Glutamatergic neuron (in vitro differentiated cells): Measurements from ENCODE around the gene KMT2E. TPM values are rescaled to one million over a fixed set of nuclear protein-coding genes. Genes with fewer than 3 reads are reported as not detected.
"Not testable (repeated sequence)": the region's sequence is repeated elsewhere in the genome, so short reads cannot be mapped to it uniquely, and the experiment has no call there.

Experiments used
- DNase-seq: peaks from one replicate; pipeline ENCODE4 v3.0.0; 2022
- H3K27ac Mint-ChIP-seq: one replicate; pipeline ENCODE4 v1.8.0; 2020; ENCODE audit warnings: mild to moderate bottlenecking, mixed read lengths, inconsistent platforms; ENCODE audit not compliant: unreplicated experiment
- H3K27me3 Mint-ChIP-seq: one replicate; pipeline ENCODE4 v1.8.0; 2020; ENCODE audit warnings: mild to moderate bottlenecking, moderate library complexity, mixed read lengths, inconsistent platforms; ENCODE audit not compliant: unreplicated experiment
- H3K36me3 Mint-ChIP-seq: one replicate; pipeline ENCODE4 v1.8.0; 2020; ENCODE audit warnings: mild to moderate bottlenecking, mixed read lengths, inconsistent platforms; ENCODE audit not compliant: unreplicated experiment
- H3K4me1 Mint-ChIP-seq: one replicate; pipeline ENCODE4 v1.8.0; 2020; ENCODE audit warnings: mild to moderate bottlenecking, low read depth, mixed read lengths, inconsistent platforms; ENCODE audit not compliant: unreplicated experiment
- H3K4me3 Mint-ChIP-seq: one replicate; pipeline ENCODE4 v1.8.0; 2020; ENCODE audit warnings: mild to moderate bottlenecking, mixed read lengths, inconsistent platforms; ENCODE audit not compliant: unreplicated experiment
- H3K9me3 Mint-ChIP-seq: one replicate; pipeline ENCODE4 v1.8.0; 2020; ENCODE audit warnings: mild to moderate bottlenecking, moderate library complexity, mixed read lengths, inconsistent platforms; ENCODE audit not compliant: unreplicated experiment
- CTCF ChIP-seq: fragments of 200-600 bp; sonication (generic); IDR thresholded peaks from one replicate; pipeline ENCODE4 v1.5.0; 2021; ENCODE audit not compliant: partially characterized antibody, unreplicated experiment
- total RNA-seq: library from RNA; stranded (reverse); fragmentation: NEBNext Ultra II Directional; extraction: Animal tissue kit (Norgen Biotek cat#: 25700); gene quantifications from one replicate; pipeline ENCODE4 v1.2.1, GENCODE V29; 2021; ENCODE audit not compliant: unreplicated experiment

The KMT2E gene
- total RNA-seq, 1 donor from 2014 or later: 126 TPM

DNA sequence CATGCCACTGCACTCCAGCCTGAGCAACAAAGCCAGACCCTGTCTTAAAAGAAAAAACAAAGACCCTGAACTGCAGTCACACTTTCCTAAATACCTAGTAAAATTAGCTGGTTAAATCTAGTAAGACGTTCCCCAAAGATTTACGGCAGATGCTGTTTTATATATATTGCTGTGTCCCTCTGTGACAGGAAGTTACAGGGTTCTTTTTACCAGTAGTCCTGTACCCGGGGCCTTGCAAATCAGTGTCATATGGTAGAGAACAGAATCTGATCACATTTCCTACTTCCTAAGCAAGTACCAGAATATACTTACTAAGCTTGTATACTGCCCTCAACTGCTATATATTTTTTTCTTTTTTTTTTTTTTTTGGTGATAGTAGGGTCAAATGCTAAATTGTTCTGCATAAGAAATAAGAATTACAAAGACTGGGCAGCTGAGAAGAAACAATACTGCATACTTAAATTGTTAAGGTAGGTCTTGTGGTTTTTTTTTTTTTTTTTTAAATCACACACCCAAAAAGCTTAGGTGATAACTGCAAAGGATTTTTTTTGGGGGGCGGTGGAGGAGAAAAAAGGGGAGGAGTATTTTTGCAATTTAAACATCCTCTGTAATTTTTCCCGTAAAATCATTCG lies 27.3 kb upstream of the KMT2E start:
- TF ChIP-seq CTCF: no peak
- Mint-ChIP-seq H3K27ac (peak overlapping the region; percentile 85), H3K27me3 (peaks cover 2% of the 10 kb centered on the region), H3K4me3 (peak overlapping the region; percentile 42), H3K9me3 (peaks cover 15% of the 10 kb centered on the region), H3K4me1 (peaks cover 49% of the 10 kb centered on the region), H3K36me3 (no peaks in the 10 kb centered on the region)
- no peak for DNase-seq

GRCh38 chr7:104987403-104987802 lies 26.6 kb upstream of the KMT2E start:
- not testable (repeated sequence) for H3K4me3 Mint-ChIP-seq, DNase-seq, H3K36me3 Mint-ChIP-seq, H3K27me3 Mint-ChIP-seq
- H3K27ac Mint-ChIP-seq: peak overlapping the region; percentile 85
- peaks cover 15% of the 10 kb centered on the region for H3K9me3 Mint-ChIP-seq
- peaks cover 44% of the 10 kb centered on the region for H3K4me1 Mint-ChIP-seq

GRCh38 chr7:104990983-104991382 lies 23.0 kb upstream of the KMT2E start:
- Mint-ChIP-seq H3K27ac (no peak overlapping the region), H3K4me1 (peaks cover 21% of the 10 kb centered on the region), H3K9me3 (no peaks in the 10 kb centered on the region), H3K4me3 (no peak overlapping the region), H3K27me3 (no peaks in the 10 kb centered on the region), H3K36me3 (no peaks in the 10 kb centered on the region)
- TF ChIP-seq CTCF: no peak
- DNase-seq: no peak

- H3K27ac Mint-ChIP-seq: no peak overlapping the region
- H3K4me1 Mint-ChIP-seq: peaks cover 17% of the 10 kb centered on the region
- no peak for DNase-seq
- no peaks in the 10 kb centered on the region for H3K27me3 Mint-ChIP-seq
- H3K9me3 Mint-ChIP-seq: no peaks in the 10 kb centered on the region
- no peak overlapping the region for H3K4me3 Mint-ChIP-seq
- no peaks in the 10 kb centered on the region for H3K36me3 Mint-ChIP-seq
- no peak for TF ChIP-seq CTCF
Observed at GRCh38 chr7:104992306-104992705, 21.7 kb upstream of the KMT2E start.

DNA sequence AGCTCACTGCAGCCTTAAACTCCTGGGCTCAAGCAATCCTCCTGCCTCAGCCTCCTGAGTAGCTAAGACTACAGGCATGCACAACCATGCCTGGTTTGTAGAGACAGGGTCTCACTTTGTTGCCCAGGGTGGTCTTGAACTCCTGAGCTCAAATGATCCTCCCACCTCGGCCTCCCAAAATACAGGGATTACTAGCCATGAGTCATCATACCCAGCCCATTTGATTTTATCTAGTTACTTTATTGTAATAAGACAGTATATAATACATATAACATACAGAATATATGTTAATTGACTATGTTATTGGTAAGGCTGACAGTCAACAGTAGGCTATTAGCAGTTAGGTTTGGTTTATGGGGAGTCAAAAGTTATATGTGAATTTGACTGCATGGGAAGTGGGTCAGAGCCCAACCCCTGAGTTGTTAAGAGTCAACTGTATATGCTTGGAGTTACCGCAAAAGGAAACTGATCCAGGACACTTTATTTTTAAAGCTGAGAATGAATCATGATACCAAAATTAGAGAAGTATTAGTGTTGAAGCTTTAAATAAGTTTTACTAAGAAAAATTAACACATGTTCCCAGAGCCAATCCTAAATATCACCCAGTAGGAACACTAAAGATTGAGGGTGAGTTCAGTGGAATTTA lies 20.7 kb upstream of the KMT2E start:
- Mint-ChIP-seq H3K27me3 (no peaks in the 10 kb centered on the region), H3K4me1 (peaks cover 11% of the 10 kb centered on the region), H3K36me3 (no peaks in the 10 kb centered on the region), H3K27ac (no peak overlapping the region), H3K4me3 (no peak overlapping the region), H3K9me3 (no peaks in the 10 kb centered on the region)
- DNase-seq: no peak
- no peak for TF ChIP-seq CTCF
